ENCODE results near the gene CDKN2AIP.

CDKN2AIP gene

GRCh38 chr4:183493246-183493645 is 48.8 kb downstream of the CDKN2AIP start:
- no peak overlapping the region for H3K9ac ChIP-seq (ENCODE audit: low read length)
- H3K36me3 ChIP-seq (ENCODE audit: control insufficient read depth, insufficient read depth, low read length), result no peaks in the 10 kb centered on the region
- no peak overlapping the region for H3K4me3 ChIP-seq (ENCODE audit: low read length)
- H3K27ac ChIP-seq (ENCODE audit: low read depth, low read length), result no peak overlapping the region
- H3K4me1 ChIP-seq (ENCODE audit: control insufficient read depth, insufficient read depth, low read length), result no peaks in the 10 kb centered on the region
- no peaks in the 10 kb centered on the region for H3K27me3 ChIP-seq (ENCODE audit: control insufficient read depth, insufficient read depth, low read length)

- Histone ChIP-seq H3K9ac (ENCODE audit: low read length) (no peak overlapping the region), H3K4me1 (ENCODE audit: control insufficient read depth, insufficient read depth, low read length) (no peaks in the 10 kb centered on the region), H3K36me3 (ENCODE audit: control insufficient read depth, insufficient read depth, low read length) (no peaks in the 10 kb centered on the region), H3K27me3 (ENCODE audit: control insufficient read depth, insufficient read depth, low read length) (no peaks in the 10 kb centered on the region), H3K27ac (ENCODE audit: low read depth, low read length) (no peak overlapping the region), H3K4me3 (ENCODE audit: low read length) (no peak overlapping the region)
Measured at GRCh38 chr4:183495184-183495583, 50.7 kb downstream of the CDKN2AIP start.

Data from rectal smooth muscle tissue (tissue), 1 donor.